ENCODE data around the gene OR8G5. TPM values are rescaled to one million over a fixed set of nuclear protein-coding genes. Genes with fewer than 3 reads are reported as not detected.

OR8G5 gene
- total and polyA plus RNA-seq, 2 experiments from 2014 or later, result not detected

- H3K4me3 ChIP-seq, result no peak overlapping the region
- H2AFZ ChIP-seq, result no peak overlapping the region
- H3K27ac ChIP-seq, result no peak overlapping the region
- WGBS (ENCODE audit: low lambda C conversion rate, missing lambda C conversion rate), result 52% methylated on average over 2 of the region's 2 CpGs
- no peak for DNase-seq (ENCODE audit: low spot score)
- no peaks in the 10 kb centered on the region for H3K9me2 ChIP-seq (replicated peaks; ENCODE audit: insufficient read depth)
- no peaks in the 10 kb centered on the region for H3K79me2 ChIP-seq
- H3K36me3 ChIP-seq (replicated peaks; ENCODE audit: insufficient read depth, low read depth), result no peaks in the 10 kb centered on the region
- no peak overlapping the region for H3K4me2 ChIP-seq
- no peaks in the 10 kb centered on the region for H3K27me3 ChIP-seq
- H3K4me1 ChIP-seq (ENCODE audit: insufficient read depth), result peaks cover 5% of the 10 kb centered on the region
- H3K9me3 ChIP-seq (ENCODE audit: low read depth), result no peaks in the 10 kb centered on the region
- no peak for TF ChIP-seq EZH2 (IDR thresholded peaks at IDR 0.05; ENCODE audit: borderline replicate concordance)
- no peak for TF ChIP-seq EZH2phosphoT487 (IDR thresholded peaks at IDR 0.05; ENCODE audit: low read depth, severe bottlenecking, unreplicated experiment)
- no peak for TF ChIP-seq CTCF (IDR thresholded peaks at IDR 0.05; ENCODE audit: poor library complexity)
- no peaks in the 10 kb centered on the region for H4K20me1 ChIP-seq (ENCODE audit: insufficient read depth, poor library complexity, severe bottlenecking)
Measured at GRCh38 chr11:124278261-124278660, 22.1 kb downstream of the OR8G5 start.

GRCh38 chr11:124285610-124286344, 29.6 kb downstream of the OR8G5 start:
- no peak overlapping the region for H2AFZ ChIP-seq
- no peak overlapping the region for H3K4me3 ChIP-seq
- H3K9me2 ChIP-seq (replicated peaks; ENCODE audit: insufficient read depth), result no peaks in the 10 kb centered on the region
- H3K36me3 ChIP-seq (replicated peaks; ENCODE audit: insufficient read depth, low read depth), result no peaks in the 10 kb centered on the region
- H3K27me3 ChIP-seq, result no peaks in the 10 kb centered on the region
- WGBS (ENCODE audit: low lambda C conversion rate, missing lambda C conversion rate), result 71% methylated on average over 3 of the region's 3 CpGs
- H3K79me2 ChIP-seq, result no peaks in the 10 kb centered on the region
- TF ChIP-seq CTCF (IDR thresholded peaks at IDR 0.05; ENCODE audit: poor library complexity) (no peak), EZH2phosphoT487 (IDR thresholded peaks at IDR 0.05; ENCODE audit: low read depth, severe bottlenecking, unreplicated experiment) (no peak), EZH2 (IDR thresholded peaks at IDR 0.05; ENCODE audit: borderline replicate concordance) (no peak)
- no peak for DNase-seq (ENCODE audit: low spot score)
- no peak overlapping the region for H3K4me2 ChIP-seq
- no peaks in the 10 kb centered on the region for H3K4me1 ChIP-seq (ENCODE audit: insufficient read depth)
- H3K9me3 ChIP-seq (ENCODE audit: low read depth), result no peaks in the 10 kb centered on the region
- H4K20me1 ChIP-seq (ENCODE audit: insufficient read depth, poor library complexity, severe bottlenecking), result no peaks in the 10 kb centered on the region
- no peak overlapping the region for H3K27ac ChIP-seq

GRCh38 chr11:124294687-124295086, 38.5 kb downstream of the OR8G5 start:
- no peak overlapping the region for H3K27ac ChIP-seq
- no peak overlapping the region for H3K4me3 ChIP-seq
- no peaks in the 10 kb centered on the region for H3K9me2 ChIP-seq (replicated peaks; ENCODE audit: insufficient read depth)
- H2AFZ ChIP-seq, result no peak overlapping the region
- DNase-seq (ENCODE audit: low spot score), result no peak
- H3K79me2 ChIP-seq, result no peaks in the 10 kb centered on the region
- no peaks in the 10 kb centered on the region for H3K27me3 ChIP-seq
- no peaks in the 10 kb centered on the region for H4K20me1 ChIP-seq (ENCODE audit: insufficient read depth, poor library complexity, severe bottlenecking)
- no peaks in the 10 kb centered on the region for H3K9me3 ChIP-seq (ENCODE audit: low read depth)
- no peak for TF ChIP-seq EZH2 (IDR thresholded peaks at IDR 0.05; ENCODE audit: borderline replicate concordance)
- TF ChIP-seq EZH2phosphoT487 (IDR thresholded peaks at IDR 0.05; ENCODE audit: low read depth, severe bottlenecking, unreplicated experiment), result no peak
- no peak for TF ChIP-seq CTCF (IDR thresholded peaks at IDR 0.05; ENCODE audit: poor library complexity)
- H3K4me1 ChIP-seq (ENCODE audit: insufficient read depth), result no peaks in the 10 kb centered on the region
- WGBS (ENCODE audit: low lambda C conversion rate, missing lambda C conversion rate), result 69% methylated on average over 1 of the region's 1 CpG
- no peak overlapping the region for H3K4me2 ChIP-seq
- no peaks in the 10 kb centered on the region for H3K36me3 ChIP-seq (replicated peaks; ENCODE audit: insufficient read depth, low read depth)
